Activated CD8-positive, alpha-beta memory T cell treated with anti-CD3 and anti-CD28 coated beads for 24 hours (primary cell): ENCODE results near the gene PLEKHA8.
"Not testable (repeated sequence)": the region's sequence is repeated elsewhere in the genome, so short reads cannot be mapped to it uniquely, and the experiment has no call there.

Source experiments
- DNase-seq: peaks from one replicate; pipeline ENCODE4 v3.0.0-alpha.2; 2020

The PLEKHA8 gene

GRCh38 chr7:30026229-30027064 lies 1.8 kb upstream of the PLEKHA8 start, which contains the start of gene FKBP14:
FKBP14 (minus strand) TSS chr7:30026702; CDS start chr7:30026508, 194 bp downstream.
- DNase-seq, result peak; percentile 92

- no peak for DNase-seq
These were observed 1.2 kb upstream of the PLEKHA8 start for GRCh38 chr7:30027065-30027456.

GRCh38 chr7:30027740-30028215 lies 434 bp upstream of the PLEKHA8 start:
- no peak for DNase-seq

- DNase-seq, result no peak
These were observed 780 bp downstream of the PLEKHA8 start for GRCh38 chr7:30028749-30029635.

GRCh38 chr7:30029696-30030095 lies 1.5 kb downstream of the PLEKHA8 start:
- DNase-seq, result no peak

GRCh38 chr7:30032310-30033125 lies 4.3 kb downstream of the PLEKHA8 start:
- DNase-seq, result no peak

- DNase-seq, result no peak
These were observed 6.3 kb downstream of the PLEKHA8 start for GRCh38 chr7:30034501-30034900.

GRCh38 chr7:30036220-30036619 lies 8.0 kb downstream of the PLEKHA8 start:
- DNase-seq, result no peak

GRCh38 chr7:30038196-30038980 lies 10.2 kb downstream of the PLEKHA8 start:
- no peak for DNase-seq

GRCh38 chr7:30040938-30041337 lies 12.7 kb downstream of the PLEKHA8 start:
- no peak for DNase-seq

GRCh38 chr7:30041526-30042269 lies 13.5 kb downstream of the PLEKHA8 start:
- no peak for DNase-seq

GRCh38 chr7:30046127-30046770 lies 18.0 kb downstream of the PLEKHA8 start:
- DNase-seq, result no peak

GRCh38 chr7:30047124-30047523 lies 18.9 kb downstream of the PLEKHA8 start:
- DNase-seq, result no peak

GRCh38 chr7:30048582-30048981 lies 20.4 kb downstream of the PLEKHA8 start:
- no peak for DNase-seq

- DNase-seq, result no peak
These were observed 21.0 kb downstream of the PLEKHA8 start for GRCh38 chr7:30049173-30049572.

GRCh38 chr7:30053068-30053467 lies 24.9 kb downstream of the PLEKHA8 start:
- DNase-seq, result no peak

- no peak for DNase-seq
These were observed 29.5 kb downstream of the PLEKHA8 start for GRCh38 chr7:30057741-30058140.

- not testable (repeated sequence) for DNase-seq
These were observed 33.6 kb downstream of the PLEKHA8 start for GRCh38 chr7:30061786-30062185.

- no peak for DNase-seq
These were observed 34.4 kb downstream of the PLEKHA8 start for GRCh38 chr7:30062587-30062986.

GRCh38 chr7:30065746-30066145 lies 37.5 kb downstream of the PLEKHA8 start:
- no peak for DNase-seq

- no peak for DNase-seq
These were observed 38.5 kb downstream of the PLEKHA8 start for GRCh38 chr7:30066687-30067086.
